Epithelial cell of prostate (primary cell): ENCODE results near the gene IP6K3.

Experiments
- DNase-seq: peaks from one replicate; pipeline ENCODE4 v3.0.0-alpha.2; 2011; ENCODE audit warnings: low read depth, low spot score
- H3K27ac ChIP-seq: fragments of 450-650 bp; 2 replicates; pipeline ENCODE4 v1.5.1; 2017; ENCODE audit warnings: mild to moderate bottlenecking

IP6K3 gene

GRCh38 chr6:33683051-33683571, 63.6 kb downstream of the IP6K3 start:
- H3K27ac ChIP-seq = no peak overlapping the region
- no peak for DNase-seq

- H3K27ac ChIP-seq = no peak overlapping the region
- no peak for DNase-seq
These were observed 64.4 kb downstream of the IP6K3 start for GRCh38 chr6:33682341-33682740.

- H3K27ac ChIP-seq = no peak overlapping the region
- no peak for DNase-seq
These were observed 66.9 kb downstream of the IP6K3 start for GRCh38 chr6:33679761-33680160.

- H3K27ac ChIP-seq = no peak overlapping the region
- DNase-seq = no peak
These were observed 67.7 kb downstream of the IP6K3 start for GRCh38 chr6:33678932-33679490.

GRCh38 chr6:33678233-33678931, 68.3 kb downstream of the IP6K3 start:
- no peak for DNase-seq
- no peak overlapping the region for H3K27ac ChIP-seq

GRCh38 chr6:33677689-33678088, 69.0 kb downstream of the IP6K3 start:
- DNase-seq = no peak
- no peak overlapping the region for H3K27ac ChIP-seq

DNA sequence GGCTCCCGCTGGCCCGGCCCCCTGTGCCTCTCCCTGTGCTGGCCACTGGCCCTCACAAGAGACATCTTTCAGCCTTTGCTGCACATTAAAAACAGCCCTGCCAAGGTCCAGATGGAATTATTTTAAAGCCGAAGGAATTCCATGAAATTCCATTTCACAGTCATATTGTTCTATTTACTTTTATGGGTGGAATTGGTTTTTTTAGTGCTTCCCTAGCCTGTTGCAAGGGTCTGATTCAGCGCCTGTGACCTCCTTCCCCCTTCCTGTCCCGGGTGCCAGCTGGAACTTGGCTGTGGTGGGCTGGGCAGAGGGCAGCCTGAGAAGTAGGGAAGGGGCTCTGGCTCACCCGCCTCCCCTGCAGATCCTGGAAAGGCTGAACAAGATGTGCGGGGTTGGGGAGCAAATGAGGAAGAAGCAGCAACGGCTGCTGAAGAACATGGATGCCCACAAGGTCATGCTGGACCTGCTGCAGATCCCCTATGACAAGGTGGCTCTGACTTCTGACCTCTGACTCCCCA, 69.5 kb downstream of the IP6K3 start:
- no peak for DNase-seq
- no peak overlapping the region for H3K27ac ChIP-seq

- no peak overlapping the region for H3K27ac ChIP-seq
- DNase-seq = no peak
These were observed 70.1 kb downstream of the IP6K3 start for GRCh38 chr6:33676416-33677142.

GRCh38 chr6:33675968-33676367, 70.7 kb downstream of the IP6K3 start:
- DNase-seq = no peak
- H3K27ac ChIP-seq = no peak overlapping the region

DNA sequence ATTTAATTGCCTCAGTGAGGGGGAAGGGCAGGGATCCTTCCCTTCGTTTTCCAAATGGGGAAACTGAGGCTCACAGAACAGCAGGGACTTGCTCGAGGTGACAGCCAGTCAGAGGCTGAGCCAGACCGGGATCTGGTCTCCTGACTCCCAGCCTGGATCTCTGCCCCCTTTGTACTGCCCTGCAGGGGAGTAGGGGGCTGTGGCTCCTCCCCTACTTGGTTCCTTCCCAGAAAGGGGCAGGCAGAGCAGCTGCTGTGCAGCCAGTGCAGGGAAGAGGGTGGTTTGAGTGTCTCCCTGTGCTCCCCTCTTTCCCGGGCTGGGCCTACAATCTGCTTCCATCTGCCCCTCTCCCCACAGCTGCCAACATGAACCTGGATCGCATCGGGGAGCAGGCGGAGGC, 72.9 kb downstream of the IP6K3 start:
- no peak for DNase-seq
- H3K27ac ChIP-seq = no peak overlapping the region

- peak; percentile 36 for DNase-seq
- peak overlapping the region; percentile 73 for H3K27ac ChIP-seq
These were observed 73.9 kb downstream of the IP6K3 start for GRCh38 chr6:33672808-33673207.

- peak overlapping the region; percentile 73 for H3K27ac ChIP-seq
- DNase-seq = no peak
These were observed 75.0 kb downstream of the IP6K3 start for GRCh38 chr6:33671744-33672072.
